Lung (tissue), 12 donors: Measurements from ENCODE around the gene TP53I11. TPM values are rescaled to one million over a fixed set of nuclear protein-coding genes. Genes with fewer than 3 reads are reported as not detected.
A peak's percentile ranks its signal among the peaks of the same experiment; 100 is the strongest.

Experiments
- ATAC-seq: fragments of 200-7000 bp; cut with Tn5 transposase; one replicate; pipeline ENCODE4 v1.9.1; 2020; ENCODE audit warnings: moderate number of reproducible peaks; ENCODE audit not compliant: insufficient read depth, low FRiP score
- DNase-seq, 3 donors: peaks; one replicate each; pipeline ENCODE4 v3.0.0-alpha.2; 2013 to 2017
- H3K27ac ChIP-seq, 2 donors: one replicate each; pipeline ENCODE4 v1.5.1; 2013; ENCODE audit warnings: mild to moderate bottlenecking in 2 of 2, moderate library complexity in 2 of 2, control low read depth in 1 of 2, inconsistent platforms in 1 of 2, low read depth in 1 of 2, low read length in 1 of 2
- H3K27me3 ChIP-seq, 3 donors: one replicate each; pipeline ENCODE4 v1.5.1; 2013; ENCODE audit warnings: low read length in 2 of 3; ENCODE audit not compliant: control insufficient read depth in 3 of 3, insufficient read depth in 3 of 3
- H3K36me3 ChIP-seq, 4 donors: one replicate each; pipeline ENCODE4 v1.5.1; 2013; ENCODE audit warnings: low read length in 4 of 4, mild to moderate bottlenecking in 1 of 4, moderate library complexity in 1 of 4; ENCODE audit not compliant: control insufficient read depth in 4 of 4, insufficient read depth in 4 of 4
- H3K4me1 ChIP-seq, 5 donors: one replicate each; pipeline ENCODE4 v1.5.1; 2013; ENCODE audit warnings: low read length in 5 of 5, mild to moderate bottlenecking in 2 of 5, moderate library complexity in 1 of 5; ENCODE audit not compliant: control insufficient read depth in 5 of 5, insufficient read depth in 5 of 5
- H3K4me3 ChIP-seq: one replicate; pipeline ENCODE4 v1.5.1; 2013; ENCODE audit warnings: mild to moderate bottlenecking, control low read depth, moderate library complexity
- H3K9ac ChIP-seq, 2 donors: one replicate each; pipeline ENCODE4 v1.5.1; 2013; ENCODE audit warnings: low read length in 2 of 2, control low read depth in 1 of 2; ENCODE audit not compliant: insufficient read depth in 1 of 2
- H3K9me3 ChIP-seq, 4 donors: one replicate each; pipeline ENCODE4 v1.5.1; 2013; ENCODE audit warnings: low read length in 3 of 4, mild to moderate bottlenecking in 1 of 4, moderate library complexity in 1 of 4; ENCODE audit not compliant: control insufficient read depth in 4 of 4, insufficient read depth in 3 of 4
- CTCF ChIP-seq: IDR thresholded peaks from 2 replicates; pipeline ENCODE4 v1.5.1; 2012; ENCODE audit warnings: mild to moderate bottlenecking; ENCODE audit errors: control extremely low read depth, extremely low read depth
- WGBS, 2 donors: extraction: QIAGEN DNeasy Blood & Tissue Kit; methylation state at CpG; one replicate each; pipeline ENCODE4 v1.1.7; 2013; 5-methylcytosine and 5-hydroxymethylcytosine counted together
- polyA plus RNA-seq, 2 donors: library from polyadenylated mRNA; stranded (reverse); fragments of 200-250 nt; gene quantifications; one replicate each; pipeline ENCODE4 v1.2.1, GENCODE V29; 2013
- total RNA-seq, 2 donors: library from RNA; depleted of rRNA in 1 of 2; stranded (reverse); fragments of >200 nt in 1 of 2; gene quantifications; one replicate each; pipeline ENCODE4 v1.2.1, GENCODE V29; 2014 to 2021
- donor health status: control.
- donor health status: control.
- donor health status: Bipolar disorder and iron deficiency.
- donor health status: healthy.
- donor health status: DM: yes; HTN: yes; CAD: no.

TP53I11 gene
- total and polyA plus RNA-seq, 4 donors: 51.2 to 134 (median 71.9) TPM

GRCh38 chr11:44916801-44917385 lies 33.8 kb downstream of the TP53I11 start:
- 43 to 61% methylated on average over 10 of the region's 10 CpGs for WGBS, 2 donors
- H3K9me3 ChIP-seq: no peaks in the 10 kb centered on the region
- no peak overlapping the region for H3K9ac ChIP-seq
- no peak for TF ChIP-seq CTCF
- no peak overlapping the region for H3K4me3 ChIP-seq
- peaks cover 0 to 2% (median 0%) of the 10 kb centered on the region in 5 donors for H3K4me1 ChIP-seq
- no peaks in the 10 kb centered on the region for H3K36me3 ChIP-seq
- H3K27ac ChIP-seq: peak overlapping the region in 1 of 2 donors; percentile 26
- no peaks in the 10 kb centered on the region for H3K27me3 ChIP-seq
- ATAC-seq (no peak), DNase-seq (no peak)

GRCh38 chr11:44916331-44916730 lies 34.4 kb downstream of the TP53I11 start:
- ATAC-seq: no peak
- TF ChIP-seq CTCF: no peak
- H3K9me3 ChIP-seq: no peaks in the 10 kb centered on the region
- no peaks in the 10 kb centered on the region for H3K27me3 ChIP-seq
- H3K4me1 ChIP-seq: peaks cover 0 to 3% (median 2%) of the 10 kb centered on the region in 5 donors
- no peak overlapping the region for H3K9ac ChIP-seq
- no peaks in the 10 kb centered on the region for H3K36me3 ChIP-seq
- no peak for DNase-seq
- peak overlapping the region in 1 of 2 donors; percentile 26 for H3K27ac ChIP-seq
- WGBS, 2 donors: 54 to 57% methylated on average over 8 of the region's 8 CpGs
- no peak overlapping the region for H3K4me3 ChIP-seq

- no peak for TF ChIP-seq CTCF
- DNase-seq: peak in 1 of 3 donors; percentile 16
- WGBS, 2 donors: 40 to 55% methylated on average over 10 of the region's 10 CpGs
- H3K4me3 ChIP-seq: no peak overlapping the region
- H3K36me3 ChIP-seq: no peaks in the 10 kb centered on the region
- no peak overlapping the region for H3K9ac ChIP-seq
- no peak for ATAC-seq
- no peaks in the 10 kb centered on the region for H3K27me3 ChIP-seq
- no peaks in the 10 kb centered on the region for H3K9me3 ChIP-seq
- H3K4me1 ChIP-seq: peaks cover 0 to 7% (median 2%) of the 10 kb centered on the region in 5 donors
- H3K27ac ChIP-seq: no peak overlapping the region
Measured at GRCh38 chr11:44915621-44916020, 35.1 kb downstream of the TP53I11 start.

GRCh38 chr11:44915004-44915403 lies 35.7 kb downstream of the TP53I11 start:
- Histone ChIP-seq H3K4me3 (no peak overlapping the region), H3K36me3 (no peaks in the 10 kb centered on the region), H3K27ac (no peak overlapping the region), H3K9ac (no peak overlapping the region), H3K4me1 (peaks cover 0 to 7% (median 2%) of the 10 kb centered on the region in 5 donors), H3K9me3 (no peaks in the 10 kb centered on the region), H3K27me3 (no peaks in the 10 kb centered on the region)
- DNase-seq (no peak), ATAC-seq (no peak)
- TF ChIP-seq CTCF: no peak
- WGBS, 2 donors: 80% methylated on average over 10 of the region's 10 CpGs
